Ecto neural progenitor cell (in vitro differentiated cells): ENCODE measurements around the gene FLG.
"Not testable (repeated sequence)": the region's sequence is repeated elsewhere in the genome, so short reads cannot be mapped to it uniquely, and the experiment has no call there.

ENCODE experiments used
- DNase-seq: peaks from one replicate; pipeline ENCODE4 v3.0.0-alpha.2; 2018; ENCODE audit warnings: low spot score

The FLG gene

GRCh38 chr1:152256394-152256793 is 68.6 kb downstream of the FLG start:
- not testable (repeated sequence) for DNase-seq
